Breast epithelium (tissue), 3 donors: ENCODE data around the gene TNFSF8.

Source experiments
- CTCF ChIP-seq, 3 donors: fragments of 450-650 bp; IDR thresholded peaks; one replicate each; pipeline ENCODE4 v1.5.1; 2016 to 2017; ENCODE audit warnings: antibody characterized with exemption in 3 of 3, mild to moderate bottlenecking in 3 of 3, moderate library complexity in 3 of 3
- POLR2A ChIP-seq: fragments of 450-650 bp; IDR thresholded peaks from one replicate; pipeline ENCODE4 v1.6.1; 2016; ENCODE audit warnings: antibody characterized with exemption, mild to moderate bottlenecking, moderate library complexity
- POLR2AphosphoS5 ChIP-seq, 3 donors: sonication (generic); formaldehyde crosslinking; IDR thresholded peaks; one replicate each; pipeline ENCODE4 v1.6.1; 2017; ENCODE audit warnings: antibody characterized with exemption in 3 of 3

- no peak for TF ChIP-seq CTCF (IDR thresholded peaks at IDR 0.05)
- TF ChIP-seq POLR2A = no peak
- no peak for TF ChIP-seq POLR2AphosphoS5 (IDR thresholded peaks at IDR 0.05)
These were observed 74.0 kb downstream of the TNFSF8 start for GRCh38 chr9:114856215-114856941.
